ACC112 (cell line): ENCODE data around the gene TUBGCP2.
"Not testable (repeated sequence)": the region's sequence is repeated elsewhere in the genome, so short reads cannot be mapped to it uniquely, and the experiment has no call there.

Source experiments
- H2AFZ ChIP-seq: fragments of 200-600 bp; sonication (generic); one replicate; pipeline ENCODE4 v1.6.0; 2017; ENCODE audit warnings: antibody characterized with exemption, low read length; ENCODE audit not compliant: unreplicated experiment
- H3K27ac ChIP-seq: fragments of 200-600 bp; sonication (generic); 2 replicates; pipeline ENCODE4 v1.5.1; 2014; ENCODE audit warnings: low read depth, mild to moderate bottlenecking, antibody characterized with exemption, low read length, moderate library complexity
- H3K27me3 ChIP-seq: fragments of 200-600 bp; sonication (generic); 2 replicates; pipeline ENCODE4 v1.6.1; 2014; ENCODE audit warnings: mild to moderate bottlenecking, antibody characterized with exemption, low read length, moderate library complexity, mixed read lengths; ENCODE audit not compliant: insufficient read depth
- H3K36me3 ChIP-seq: fragments of 200-600 bp; sonication (generic); 2 replicates; pipeline ENCODE4 v1.6.1; 2016; ENCODE audit warnings: mild to moderate bottlenecking, antibody characterized with exemption, low read length, moderate library complexity, mixed read lengths; ENCODE audit not compliant: insufficient read depth
- H3K4me1 ChIP-seq: fragments of 200-600 bp; sonication (generic); one replicate; pipeline ENCODE4 v1.6.1; 2016; ENCODE audit warnings: low read length, mixed read lengths; ENCODE audit not compliant: insufficient read depth, unreplicated experiment, control insufficient read depth
- H3K4me3 ChIP-seq: fragments of 200-600 bp; sonication (generic); 2 replicates; pipeline ENCODE4 v1.5.1; 2014; ENCODE audit warnings: mild to moderate bottlenecking, low read depth, low read length
- H3K79me2 ChIP-seq: fragments of 200-600 bp; sonication (generic); one replicate; pipeline ENCODE4 v1.6.0; 2016; ENCODE audit warnings: low read length; ENCODE audit not compliant: control insufficient read depth, unreplicated experiment, insufficient read depth

Gene TUBGCP2

GRCh38 chr10:133242611-133243356 is 65.9 kb downstream of the TUBGCP2 start:
- no peak overlapping the region for H3K27ac ChIP-seq
- no peak overlapping the region for H2AFZ ChIP-seq
- no peaks in the 10 kb centered on the region for H3K79me2 ChIP-seq
- no peaks in the 10 kb centered on the region for H3K4me1 ChIP-seq
- H3K27me3 ChIP-seq = peaks cover 33% of the 10 kb centered on the region
- no peak overlapping the region for H3K4me3 ChIP-seq
- no peaks in the 10 kb centered on the region for H3K36me3 ChIP-seq

- Histone ChIP-seq H3K27me3 (peaks cover 39% of the 10 kb centered on the region), H3K27ac (no peak overlapping the region), H3K4me3 (no peak overlapping the region), H3K36me3 (no peaks in the 10 kb centered on the region), H3K4me1 (no peaks in the 10 kb centered on the region), H3K79me2 (no peaks in the 10 kb centered on the region), H2AFZ (no peak overlapping the region)
Measured at GRCh38 chr10:133241501-133242205, 67.0 kb downstream of the TUBGCP2 start.

- H3K36me3 ChIP-seq = no peaks in the 10 kb centered on the region
- H3K27ac ChIP-seq = no peak overlapping the region
- H2AFZ ChIP-seq = no peak overlapping the region
- no peaks in the 10 kb centered on the region for H3K79me2 ChIP-seq
- H3K4me3 ChIP-seq = no peak overlapping the region
- H3K27me3 ChIP-seq = peaks cover 56% of the 10 kb centered on the region
- H3K4me1 ChIP-seq = no peaks in the 10 kb centered on the region
Measured at GRCh38 chr10:133239990-133240389, 68.7 kb downstream of the TUBGCP2 start.

DNA sequence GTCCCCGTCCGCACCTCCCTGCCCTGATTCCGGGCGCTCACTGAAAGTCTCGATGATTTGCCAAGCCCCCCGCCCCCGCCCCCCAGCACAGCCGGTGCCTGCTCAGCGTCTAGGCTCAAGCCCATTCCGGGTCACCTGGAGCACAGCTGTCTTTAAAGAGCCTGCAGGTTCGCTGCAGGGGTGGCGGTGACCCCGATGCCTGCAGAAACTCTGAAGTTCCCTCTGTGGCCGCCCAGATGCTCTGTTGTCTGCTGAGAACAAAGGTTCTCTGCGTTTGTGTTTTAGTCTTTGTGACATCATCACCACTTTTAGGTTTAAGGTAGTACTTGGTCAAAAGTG is 70.2 kb downstream of the TUBGCP2 start:
- H3K4me3 ChIP-seq = no peak overlapping the region
- H3K4me1 ChIP-seq = no peaks in the 10 kb centered on the region
- no peaks in the 10 kb centered on the region for H3K79me2 ChIP-seq
- H3K27me3 ChIP-seq = peaks cover 64% of the 10 kb centered on the region
- H2AFZ ChIP-seq = no peak overlapping the region
- H3K36me3 ChIP-seq = no peaks in the 10 kb centered on the region
- no peak overlapping the region for H3K27ac ChIP-seq

DNA sequence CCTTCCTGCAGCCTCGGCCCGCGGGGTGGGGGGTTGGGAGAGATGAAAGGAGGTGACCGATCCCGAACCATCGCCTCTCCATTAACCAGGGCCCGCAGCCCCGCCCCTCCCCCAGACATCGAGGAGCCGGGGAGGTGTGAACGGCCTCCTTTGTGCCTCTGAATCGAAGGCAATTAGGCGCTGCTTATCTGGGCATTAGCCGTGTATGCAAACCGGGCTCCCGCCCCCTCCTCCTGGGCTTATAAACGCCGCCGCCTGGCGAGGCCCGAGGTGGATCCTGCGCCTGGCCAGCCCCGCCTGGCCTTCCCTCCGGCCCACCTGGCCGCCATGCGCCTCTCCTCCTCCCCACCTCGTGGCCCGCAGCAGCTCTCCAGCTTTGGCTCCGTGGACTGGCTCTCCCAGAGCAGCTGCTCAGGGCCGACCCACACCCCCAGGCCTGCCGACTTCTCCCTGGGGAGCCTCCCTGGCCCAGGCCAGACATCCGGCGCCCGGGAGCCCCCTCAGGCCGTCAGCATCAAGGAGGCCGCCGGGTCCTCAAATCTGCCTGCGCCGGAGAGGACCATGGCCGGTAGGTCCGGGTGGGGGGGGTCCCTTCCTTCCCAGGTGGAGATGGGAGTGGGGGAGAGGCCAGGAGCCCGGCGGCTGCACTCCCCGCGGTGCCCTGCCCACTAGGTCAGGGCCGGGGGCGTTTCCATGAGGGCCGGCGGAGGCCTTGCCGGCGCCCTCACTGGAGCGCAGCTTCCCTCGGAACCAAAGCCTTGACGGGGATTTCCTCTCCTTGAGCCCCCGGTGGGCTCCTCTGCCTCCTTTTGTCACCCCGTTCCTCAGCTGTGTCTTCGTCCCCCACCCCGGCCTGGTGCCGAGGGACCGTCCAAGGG is 70.8 kb downstream of the TUBGCP2 start, which contains the start of gene VENTX:
TSS of gene VENTX (plus strand) at position 268 of the 878 bp plus-strand sequence. CDS start at position 328, 60 bp downstream.
- H3K4me1 ChIP-seq = no peaks in the 10 kb centered on the region
- no peaks in the 10 kb centered on the region for H3K79me2 ChIP-seq
- no peak within 1 kb of the TSS for H3K27ac ChIP-seq
- H3K27me3 ChIP-seq = peaks cover 67% of the 10 kb centered on the region
- H3K4me3 ChIP-seq = 0 out of 2 replicates have a peak within 1 kb of the TSS, but pooled peaks have one; percentile 25
- H3K36me3 ChIP-seq = no peaks in the 10 kb centered on the region
- H2AFZ ChIP-seq = no peak within 1 kb of the TSS

- Histone ChIP-seq H3K27me3 (peaks cover 67% of the 10 kb centered on the region), H3K36me3 (no peaks in the 10 kb centered on the region), H3K79me2 (no peaks in the 10 kb centered on the region), H3K4me3 (no peak overlapping the region), H3K4me1 (no peaks in the 10 kb centered on the region), H2AFZ (no peak overlapping the region), H3K27ac (no peak overlapping the region)
Measured at GRCh38 chr10:133237241-133237587, 71.5 kb downstream of the TUBGCP2 start.

GRCh38 chr10:133236401-133237240 is 72.1 kb downstream of the TUBGCP2 start:
- no peaks in the 10 kb centered on the region for H3K36me3 ChIP-seq
- peaks cover 73% of the 10 kb centered on the region for H3K27me3 ChIP-seq
- H3K4me3 ChIP-seq = 0 out of 2 replicates have a peak overlapping the region, but pooled peaks have one; percentile 25
- H3K79me2 ChIP-seq = no peaks in the 10 kb centered on the region
- no peak overlapping the region for H2AFZ ChIP-seq
- no peak overlapping the region for H3K27ac ChIP-seq
- no peaks in the 10 kb centered on the region for H3K4me1 ChIP-seq

- H3K79me2 ChIP-seq = no peaks in the 10 kb centered on the region
- H3K36me3 ChIP-seq = no peaks in the 10 kb centered on the region
- no peaks in the 10 kb centered on the region for H3K4me1 ChIP-seq
- peaks cover 75% of the 10 kb centered on the region for H3K27me3 ChIP-seq
- H2AFZ ChIP-seq = no peak overlapping the region
- H3K4me3 ChIP-seq = no peak overlapping the region
- no peak overlapping the region for H3K27ac ChIP-seq
Measured at GRCh38 chr10:133235932-133236331, 72.7 kb downstream of the TUBGCP2 start.

DNA sequence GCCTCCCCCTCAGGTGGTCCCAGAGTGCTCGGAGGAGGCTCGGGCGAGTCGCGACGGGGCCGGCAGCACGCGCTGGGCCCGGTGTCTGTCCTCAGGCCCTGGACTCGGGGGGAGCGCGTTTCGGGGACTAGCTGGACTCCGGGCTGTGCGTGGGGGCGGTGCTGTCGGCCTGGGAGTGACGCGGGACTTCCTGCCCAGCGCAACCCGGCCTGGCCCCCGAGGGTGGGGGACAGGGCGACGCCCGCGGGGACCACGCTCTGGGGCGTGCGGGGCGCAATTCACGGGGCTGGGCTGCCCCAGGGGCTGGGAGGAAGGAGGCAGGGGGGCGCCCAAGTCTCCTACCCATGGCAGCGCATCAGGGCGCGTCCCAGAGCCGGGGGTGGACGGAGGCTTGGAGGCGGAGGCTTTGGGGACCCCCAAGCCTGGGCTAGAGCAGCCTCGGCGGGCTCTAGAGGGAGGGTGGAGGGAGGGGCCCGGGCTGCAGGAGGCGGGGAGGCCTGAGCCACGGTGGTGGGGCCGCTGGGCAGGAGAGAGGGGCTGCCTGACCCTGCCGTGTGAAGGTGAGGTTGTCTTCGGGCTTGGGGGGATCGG is 73.3 kb downstream of the TUBGCP2 start:
- Histone ChIP-seq H3K4me3 (no peak overlapping the region), H3K4me1 (no peaks in the 10 kb centered on the region), H3K27ac (no peak overlapping the region), H2AFZ (no peak overlapping the region), H3K36me3 (no peaks in the 10 kb centered on the region), H3K79me2 (no peaks in the 10 kb centered on the region), H3K27me3 (peaks cover 80% of the 10 kb centered on the region)

DNA sequence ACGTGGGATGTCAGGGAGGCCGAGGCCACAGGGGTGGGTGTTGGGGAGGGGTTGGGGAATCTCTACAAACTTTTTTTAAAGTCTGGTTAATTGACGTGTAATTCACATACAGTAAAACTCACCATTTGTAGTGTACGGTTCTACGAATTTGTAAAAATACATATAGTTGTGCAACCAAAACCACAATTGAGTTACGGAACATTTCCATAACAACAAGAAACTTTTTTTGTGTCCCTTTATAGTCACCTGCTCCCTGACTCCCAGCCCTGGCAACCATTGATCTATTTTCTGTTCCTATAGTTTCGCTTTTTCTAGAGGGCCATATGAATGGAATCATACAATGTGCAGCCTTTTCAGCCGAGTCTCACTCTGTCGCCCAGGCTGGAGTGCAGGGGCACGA is 73.9 kb downstream of the TUBGCP2 start:
- peaks cover 83% of the 10 kb centered on the region for H3K27me3 ChIP-seq

More for the DNA sequence above, 73.9 kb downstream of the TUBGCP2 start:
- H2AFZ ChIP-seq, H3K4me1 ChIP-seq, H3K36me3 ChIP-seq, H3K79me2 ChIP-seq, H3K4me3 ChIP-seq, H3K27ac ChIP-seq: not testable (repeated sequence)
